Activated CD4-positive, CD25-positive, alpha-beta regulatory T cell (primary cell): ENCODE data around the gene ARHGAP32.

Source experiments
- DNase-seq, 4 experiments: peaks; one replicate each; lab custom pipeline; 2025; lab: John Stamatoyannopoulos, UW

The ARHGAP32 gene

GRCh38 chr11:128953151-128953550 lies 239.0 kb downstream of the ARHGAP32 start:
- no peak for DNase-seq

GRCh38 chr11:128949791-128950454 lies 242.2 kb downstream of the ARHGAP32 start:
- DNase-seq: no peak

- DNase-seq: no peak
Observed at GRCh38 chr11:128948583-128948982, 243.5 kb downstream of the ARHGAP32 start.

GRCh38 chr11:128947773-128948172 lies 244.4 kb downstream of the ARHGAP32 start:
- no peak for DNase-seq

- DNase-seq: no peak
Observed at GRCh38 chr11:128946648-128947047, 245.5 kb downstream of the ARHGAP32 start.

GRCh38 chr11:128943428-128943976 lies 248.6 kb downstream of the ARHGAP32 start:
- no peak for DNase-seq

- DNase-seq: no peak
Observed at GRCh38 chr11:128942817-128943427, 249.2 kb downstream of the ARHGAP32 start, which contains the start of gene TP53AIP1. Gene TP53AIP1, minus strand, starts transcription at chr11:128942871. Its CDS starts 5,053 bp downstream, at chr11:128937818.

GRCh38 chr11:128942272-128942612 lies 249.9 kb downstream of the ARHGAP32 start:
- no peak for DNase-seq

- DNase-seq: no peak
Observed at GRCh38 chr11:128941573-128942271, 250.4 kb downstream of the ARHGAP32 start.

GRCh38 chr11:128941110-128941509 lies 251.0 kb downstream of the ARHGAP32 start:
- no peak for DNase-seq

- no peak for DNase-seq
Observed at GRCh38 chr11:128940603-128941002, 251.5 kb downstream of the ARHGAP32 start.

- no peak for DNase-seq
Observed at GRCh38 chr11:128940156-128940555, 252.0 kb downstream of the ARHGAP32 start.

GRCh38 chr11:128939591-128939990 lies 252.5 kb downstream of the ARHGAP32 start:
- no peak for DNase-seq

GRCh38 chr11:128938156-128938885 lies 253.8 kb downstream of the ARHGAP32 start:
- no peak for DNase-seq

GRCh38 chr11:128937480-128937879 lies 254.6 kb downstream of the ARHGAP32 start:
- no peak for DNase-seq

- no peak for DNase-seq
Observed at GRCh38 chr11:128936606-128937251, 255.4 kb downstream of the ARHGAP32 start.

- DNase-seq: no peak
Observed at GRCh38 chr11:128934926-128935325, 257.2 kb downstream of the ARHGAP32 start.

- DNase-seq: no peak
Observed at GRCh38 chr11:128934351-128934750, 257.8 kb downstream of the ARHGAP32 start.

- no peak for DNase-seq
Observed at GRCh38 chr11:128933481-128934178, 258.5 kb downstream of the ARHGAP32 start.

GRCh38 chr11:128931668-128932067 lies 260.5 kb downstream of the ARHGAP32 start:
- DNase-seq: no peak

GRCh38 chr11:128931066-128931465 lies 261.1 kb downstream of the ARHGAP32 start:
- no peak for DNase-seq
